ENCODE measurements around the gene MLF1.

Gene MLF1

GRCh38 chr3:158625881-158626280 is 54.9 kb downstream of the MLF1 start:
- no peak overlapping the region for H3K4me3 ChIP-seq (ENCODE audit: insufficient read depth, low read length, poor library complexity, severe bottlenecking)
- H3K27ac ChIP-seq (ENCODE audit: low read depth, low read length): no peak overlapping the region
- no peaks in the 10 kb centered on the region for H3K9me2 ChIP-seq (replicated peaks; ENCODE audit: insufficient read depth, low read length)
- no peaks in the 10 kb centered on the region; the same call in 1 of the 2 replicates for H3K9me3 ChIP-seq (ENCODE audit: insufficient read depth, low read length)
- TF ChIP-seq CTCF (IDR thresholded peaks at IDR 0.05; ENCODE audit: insufficient read depth, low read length, poor library complexity, severe bottlenecking) (no peak), EZH2phosphoT487 (conservative IDR thresholded peaks at IDR 0.05; ENCODE audit: low read length) (no peak)
- H3K36me3 ChIP-seq (ENCODE audit: low read length): no peaks in the 10 kb centered on the region
- no peak overlapping the region for H3K4me2 ChIP-seq (ENCODE audit: low read depth, low read length, poor library complexity, severe bottlenecking)
- H3K9ac ChIP-seq (ENCODE audit: low read length): no peak overlapping the region
- no peak overlapping the region for H2AFZ ChIP-seq (ENCODE audit: low read depth, low read length, severe bottlenecking)
- no peaks in the 10 kb centered on the region for H3K79me2 ChIP-seq (ENCODE audit: insufficient read depth, low read length)
- H4K20me1 ChIP-seq (ENCODE audit: low read depth, low read length): no peaks in the 10 kb centered on the region
- no peaks in the 10 kb centered on the region for H3K27me3 ChIP-seq (ENCODE audit: low read length)
- no peaks in the 10 kb centered on the region for H3F3A ChIP-seq (ENCODE audit: insufficient read depth)

- TF ChIP-seq CTCF (IDR thresholded peaks at IDR 0.05; ENCODE audit: insufficient read depth, low read length, poor library complexity, severe bottlenecking): no peak
- no peak for TF ChIP-seq EZH2phosphoT487 (conservative IDR thresholded peaks at IDR 0.05; ENCODE audit: low read length)
- no peaks in the 10 kb centered on the region for H3K9me3 ChIP-seq (ENCODE audit: insufficient read depth, low read length)
- no peaks in the 10 kb centered on the region for H3K79me2 ChIP-seq (ENCODE audit: insufficient read depth, low read length)
- no peak overlapping the region for H2AFZ ChIP-seq (ENCODE audit: low read depth, low read length, severe bottlenecking)
- no peaks in the 10 kb centered on the region for H3F3A ChIP-seq (ENCODE audit: insufficient read depth)
- no peaks in the 10 kb centered on the region for H3K36me3 ChIP-seq (ENCODE audit: low read length)
- H3K9me2 ChIP-seq (replicated peaks; ENCODE audit: insufficient read depth, low read length): no peaks in the 10 kb centered on the region
- no peaks in the 10 kb centered on the region for H4K20me1 ChIP-seq (ENCODE audit: low read depth, low read length)
- H3K4me2 ChIP-seq (ENCODE audit: low read depth, low read length, poor library complexity, severe bottlenecking): no peak overlapping the region
- no peak overlapping the region for H3K9ac ChIP-seq (ENCODE audit: low read length)
- H3K4me3 ChIP-seq (ENCODE audit: insufficient read depth, low read length, poor library complexity, severe bottlenecking): no peak overlapping the region
- no peaks in the 10 kb centered on the region for H3K27me3 ChIP-seq (ENCODE audit: low read length)
- no peak overlapping the region for H3K27ac ChIP-seq (ENCODE audit: low read depth, low read length)
Observed at GRCh38 chr3:158631981-158632380, 61.0 kb downstream of the MLF1 start.

DNA sequence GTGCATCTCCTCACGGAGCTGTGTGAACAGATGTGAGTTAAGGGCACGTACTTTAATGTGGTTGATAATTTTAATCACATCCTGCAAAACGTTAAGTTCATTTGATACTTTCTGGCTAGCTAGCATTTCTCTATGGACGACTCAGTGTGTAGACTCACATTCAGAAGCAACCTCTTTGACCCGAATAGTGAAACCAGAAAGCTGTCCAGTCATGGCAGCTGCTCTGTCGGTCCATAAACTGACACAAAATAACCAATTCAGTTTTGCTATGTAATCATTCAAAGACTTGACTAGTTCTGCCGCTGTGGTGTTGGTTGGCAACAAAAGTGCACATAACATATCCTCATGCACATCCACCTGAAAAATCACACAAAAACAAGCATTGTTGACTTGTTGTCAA is 69.7 kb downstream of the MLF1 start:
- Histone ChIP-seq H3F3A (ENCODE audit: insufficient read depth) (no peaks in the 10 kb centered on the region), H3K9me3 (ENCODE audit: insufficient read depth, low read length) (no peaks in the 10 kb centered on the region), H2AFZ (ENCODE audit: low read depth, low read length, severe bottlenecking) (no peak overlapping the region), H4K20me1 (ENCODE audit: low read depth, low read length) (no peaks in the 10 kb centered on the region), H3K79me2 (ENCODE audit: insufficient read depth, low read length) (peaks cover 13% of the 10 kb centered on the region), H3K27ac (ENCODE audit: low read depth, low read length) (no peak overlapping the region), H3K9ac (ENCODE audit: low read length) (no peak overlapping the region), H3K4me2 (ENCODE audit: low read depth, low read length, poor library complexity, severe bottlenecking) (no peak overlapping the region), H3K9me2 (replicated peaks; ENCODE audit: insufficient read depth, low read length) (no peaks in the 10 kb centered on the region), H3K4me3 (ENCODE audit: insufficient read depth, low read length, poor library complexity, severe bottlenecking) (no peak overlapping the region), H3K27me3 (ENCODE audit: low read length) (no peaks in the 10 kb centered on the region), H3K36me3 (ENCODE audit: low read length) (no peaks in the 10 kb centered on the region)
- TF ChIP-seq CTCF (IDR thresholded peaks at IDR 0.05; ENCODE audit: insufficient read depth, low read length, poor library complexity, severe bottlenecking) (no peak), EZH2phosphoT487 (conservative IDR thresholded peaks at IDR 0.05; ENCODE audit: low read length) (no peak)
